Esophagus muscularis mucosa (tissue), 4 donors: ENCODE measurements around the gene HLA-C. TPM values are rescaled to one million over a fixed set of nuclear protein-coding genes. Genes with fewer than 3 reads are reported as not detected.

Source experiments
- DNase-seq: peaks from one replicate; pipeline ENCODE4 v3.0.0-alpha.2; 2017; ENCODE audit errors: extremely low spot score
- H3K27ac ChIP-seq, 4 donors: fragments of 200-600 bp; sonication (generic); replicated peaks in 1 of 4; 1 replicate in 3 of 4; 2 replicates in 1 of 4; pipeline ENCODE4 v1.5.1; 2016 to 2019; ENCODE audit warnings: mild to moderate bottlenecking in 1 of 4
- H3K27me3 ChIP-seq, 4 donors: fragments of 200-600 bp; sonication (generic); one replicate each; pipeline versions ENCODE4 v1.5.1 to v1.6.0; 2016 to 2019
- H3K36me3 ChIP-seq, 4 donors: fragments of 200-600 bp; sonication (generic); one replicate each; pipeline ENCODE4 v1.5.1; 2016 to 2019
- H3K4me1 ChIP-seq, 4 donors: fragments of 200-600 bp; sonication (generic); one replicate each; pipeline ENCODE4 v1.5.1; 2016 to 2019
- H3K4me3 ChIP-seq, 4 donors: fragments of 200-600 bp; sonication (generic); 1 replicate in 2 of 4; 2 replicates in 2 of 4; pipeline ENCODE4 v1.5.1; 2016 to 2019; ENCODE audit warnings: mild to moderate bottlenecking in 4 of 4, moderate library complexity in 1 of 4
- H3K9me3 ChIP-seq, 4 donors: fragments of 200-600 bp; sonication (generic); 1 replicate in 3 of 4; 2 replicates in 1 of 4; pipeline ENCODE4 v1.5.1; 2016 to 2019
- EP300 ChIP-seq: sonication (generic); formaldehyde crosslinking; IDR thresholded peaks from one replicate; pipeline ENCODE4 v1.6.1; 2017; ENCODE audit warnings: antibody characterized with exemption
- POLR2A ChIP-seq: fragments of 450-650 bp; IDR thresholded peaks from one replicate; pipeline ENCODE4 v1.6.1; 2017; ENCODE audit warnings: antibody characterized with exemption, moderate library complexity, mild to moderate bottlenecking, low read depth
- POLR2AphosphoS5 ChIP-seq, 2 donors: sonication (generic); formaldehyde crosslinking; IDR thresholded peaks; one replicate each; pipeline ENCODE4 v1.6.1; 2017; ENCODE audit warnings: antibody characterized with exemption in 2 of 2
- WGBS: methylation state at CpG from one replicate; pipeline ENCODE4 v1.1.5; 2018; 5-methylcytosine and 5-hydroxymethylcytosine counted together
- intact Hi-C: fragments of 100-400 bp; cut with DNase I; formaldehyde crosslinking; loops from one replicate; pipeline ENCODE4 v1.15.1; 2023
- total RNA-seq, 4 donors: library from RNA; depleted of rRNA; stranded (reverse); fragments of >200 nt; gene quantifications; one replicate each; pipeline versions ENCODE4 v1.1.0 to v1.2.1, GENCODE V29; 2016
- TF ChIP-seq, protein P1 (sequence below), 3 experiments: fragments of 200-600 bp in 2 of 3; fragments of 450-650 bp in 1 of 3; sonication (generic) in 2 of 3; IDR thresholded peaks; one replicate each; pipeline ENCODE4 v1.5.1; 2017 to 2019; ENCODE audit warnings: antibody characterized with exemption in 3 of 3, mild to moderate bottlenecking in 2 of 3, moderate library complexity in 1 of 3

Gene HLA-C
- total RNA-seq, 4 donors from 2014 or later: 251 to 549 (median 296) TPM

DNA sequence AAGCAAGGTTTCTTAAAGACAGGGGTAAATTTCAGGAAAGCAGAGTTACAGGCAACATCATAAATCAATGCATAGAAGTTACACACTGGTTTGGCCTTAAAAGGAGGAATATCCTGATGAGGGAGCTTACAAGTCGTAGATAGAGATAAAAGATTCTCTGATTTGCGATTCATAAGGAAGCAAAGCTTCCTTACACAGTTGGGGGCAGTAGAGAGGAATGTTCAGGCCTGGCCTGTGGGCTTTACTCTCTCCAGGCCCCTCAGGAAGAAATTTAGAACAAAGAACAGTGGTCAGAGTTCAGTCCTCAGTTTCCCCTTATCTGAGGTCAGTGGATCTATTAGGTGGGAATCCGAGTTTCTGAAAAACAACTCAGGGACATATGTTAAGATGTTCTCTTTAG, 19.3 kb downstream of the HLA-C start:
- TF ChIP-seq POLR2A (no peak), POLR2AphosphoS5 (IDR thresholded peaks at IDR 0.05) (no peak), EP300 (no peak)
- TF ChIP-seq, protein P1, sequence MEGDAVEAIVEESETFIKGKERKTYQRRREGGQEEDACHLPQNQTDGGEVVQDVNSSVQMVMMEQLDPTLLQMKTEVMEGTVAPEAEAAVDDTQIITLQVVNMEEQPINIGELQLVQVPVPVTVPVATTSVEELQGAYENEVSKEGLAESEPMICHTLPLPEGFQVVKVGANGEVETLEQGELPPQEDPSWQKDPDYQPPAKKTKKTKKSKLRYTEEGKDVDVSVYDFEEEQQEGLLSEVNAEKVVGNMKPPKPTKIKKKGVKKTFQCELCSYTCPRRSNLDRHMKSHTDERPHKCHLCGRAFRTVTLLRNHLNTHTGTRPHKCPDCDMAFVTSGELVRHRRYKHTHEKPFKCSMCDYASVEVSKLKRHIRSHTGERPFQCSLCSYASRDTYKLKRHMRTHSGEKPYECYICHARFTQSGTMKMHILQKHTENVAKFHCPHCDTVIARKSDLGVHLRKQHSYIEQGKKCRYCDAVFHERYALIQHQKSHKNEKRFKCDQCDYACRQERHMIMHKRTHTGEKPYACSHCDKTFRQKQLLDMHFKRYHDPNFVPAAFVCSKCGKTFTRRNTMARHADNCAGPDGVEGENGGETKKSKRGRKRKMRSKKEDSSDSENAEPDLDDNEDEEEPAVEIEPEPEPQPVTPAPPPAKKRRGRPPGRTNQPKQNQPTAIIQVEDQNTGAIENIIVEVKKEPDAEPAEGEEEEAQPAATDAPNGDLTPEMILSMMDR (IDR thresholded peaks at IDR 0.05): no peak
- 18% methylated on average over 3 of the region's 3 CpGs for whole genome bisulfite sequencing

GRCh38 chr6:31251261-31251660, 20.6 kb downstream of the HLA-C start:
- no peak for DNase-seq
- TF ChIP-seq, protein P1 (IDR thresholded peaks at IDR 0.05): no peak
- TF ChIP-seq POLR2A (no peak), EP300 (no peak), POLR2AphosphoS5 (IDR thresholded peaks at IDR 0.05) (no peak)
- Histone ChIP-seq H3K9me3 (peaks cover 0 to 7% (median 0%) of the 10 kb centered on the region in 4 donors), H3K27me3 (peaks cover 0 to 4% (median 0%) of the 10 kb centered on the region in 4 donors), H3K4me1 (no peaks in the 10 kb centered on the region), H3K36me3 (no peaks in the 10 kb centered on the region), H3K27ac (no peak overlapping the region), H3K4me3 (no peak overlapping the region)
- 29% methylated on average over 4 of the region's 4 CpGs for WGBS
- intact Hi-C loops: no loop called here

More for the DNA sequence above, 19.3 kb downstream of the HLA-C start:
- Histone ChIP-seq H3K4me1 (no peaks in the 10 kb centered on the region), H3K4me3 (no peak overlapping the region), H3K36me3 (no peaks in the 10 kb centered on the region), H3K27ac (no peak overlapping the region), H3K27me3 (no peaks in the 10 kb centered on the region), H3K9me3 (peaks cover 0 to 7% (median 0%) of the 10 kb centered on the region in 4 donors)
- DNase-seq: no peak
- intact Hi-C loops: no loop called here

DNA sequence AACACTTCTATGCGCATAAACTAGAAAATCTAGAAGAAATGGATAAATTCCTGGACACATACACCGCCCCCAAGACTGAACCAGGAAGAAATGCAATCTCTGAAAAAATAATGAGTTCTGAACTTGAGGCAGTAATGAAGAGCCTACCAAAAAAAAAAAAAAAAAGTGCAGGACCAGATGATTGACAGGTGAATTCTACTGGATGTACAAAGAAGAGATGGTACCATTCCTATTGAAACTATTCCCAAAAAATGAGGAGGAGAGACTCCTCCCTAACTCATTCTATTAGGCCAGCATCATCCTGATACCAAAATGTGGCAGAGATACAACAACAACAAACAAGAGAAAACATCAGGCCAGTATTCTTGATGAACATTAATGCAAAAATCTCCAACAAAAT, 22.7 kb downstream of the HLA-C start:
- 89% methylated on average over 2 of the region's 2 CpGs for WGBS
- H3K27ac ChIP-seq: no peak overlapping the region
- intact Hi-C loops: no loop called here
- DNase-seq: no peak
- TF ChIP-seq, protein P1 (IDR thresholded peaks at IDR 0.05): no peak
- no peak for TF ChIP-seq EP300
- no peak for TF ChIP-seq POLR2A
- no peak for TF ChIP-seq POLR2AphosphoS5 (IDR thresholded peaks at IDR 0.05)
- peaks cover 0 to 4% (median 0%) of the 10 kb centered on the region in 4 donors for H3K27me3 ChIP-seq
- peaks cover 0 to 7% (median 0%) of the 10 kb centered on the region in 4 donors for H3K9me3 ChIP-seq
- H3K36me3 ChIP-seq: no peaks in the 10 kb centered on the region
- no peak overlapping the region for H3K4me3 ChIP-seq
- no peaks in the 10 kb centered on the region for H3K4me1 ChIP-seq

DNA sequence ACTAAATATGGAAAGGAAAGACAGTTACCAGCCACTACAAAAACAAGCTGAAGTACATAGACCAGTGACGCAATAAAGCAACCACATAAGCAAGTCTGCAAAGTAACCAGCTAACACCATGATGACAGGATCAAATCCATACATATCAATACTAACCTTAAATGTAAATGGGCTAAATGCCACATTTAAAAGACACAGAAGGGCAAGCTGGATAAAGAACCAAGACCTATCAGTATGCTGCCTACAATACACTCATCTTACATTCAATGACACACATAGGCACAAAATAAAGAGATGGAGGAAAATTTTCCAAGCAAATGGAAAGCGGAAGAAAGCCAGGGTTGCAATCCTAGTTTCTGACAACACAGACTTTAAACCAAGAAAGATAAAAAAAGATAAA, 24.1 kb downstream of the HLA-C start:
- intact Hi-C loops: no loop called here
- Histone ChIP-seq H3K4me1 (no peaks in the 10 kb centered on the region), H3K36me3 (no peaks in the 10 kb centered on the region), H3K4me3 (no peak overlapping the region), H3K9me3 (peaks cover 0 to 7% (median 0%) of the 10 kb centered on the region in 4 donors), H3K27me3 (peaks cover 0 to 4% (median 0%) of the 10 kb centered on the region in 4 donors), H3K27ac (no peak overlapping the region)
- TF ChIP-seq POLR2AphosphoS5 (IDR thresholded peaks at IDR 0.05) (no peak), EP300 (no peak), POLR2A (no peak)
- TF ChIP-seq, protein P1 (IDR thresholded peaks at IDR 0.05): no peak
- 89% methylated on average over 2 of the region's 2 CpGs for WGBS
- no peak for DNase-seq

GRCh38 chr6:31246051-31246521, 25.8 kb downstream of the HLA-C start:
- H3K36me3 ChIP-seq: no peaks in the 10 kb centered on the region
- no peak for DNase-seq
- no peak overlapping the region for H3K4me3 ChIP-seq
- WGBS: 64% methylated on average over 2 of the region's 2 CpGs
- no peak for TF ChIP-seq POLR2AphosphoS5 (IDR thresholded peaks at IDR 0.05)
- TF ChIP-seq, protein P1 (IDR thresholded peaks at IDR 0.05): no peak
- no peak for TF ChIP-seq POLR2A
- no peak for TF ChIP-seq EP300
- H3K27me3 ChIP-seq: peaks cover 0 to 4% (median 0%) of the 10 kb centered on the region in 4 donors
- no peak overlapping the region for H3K27ac ChIP-seq
- intact Hi-C loops: no loop called here
- H3K4me1 ChIP-seq: no peaks in the 10 kb centered on the region
- peaks cover 0 to 7% (median 0%) of the 10 kb centered on the region in 4 donors for H3K9me3 ChIP-seq
